Hematopoietic multipotent progenitor cell treated with erythropoietin and hydrocortisone succinate and interleukin-3 and kit ligand, for 8 days (in vitro differentiated cells): ENCODE measurements around the gene LHPP.
"Not testable (repeated sequence)": the region's sequence is repeated elsewhere in the genome, so short reads cannot be mapped to it uniquely, and the experiment has no call there.

Experiments used
- DNase-seq: peaks from one replicate; pipeline ENCODE4 v3.0.0-alpha.2; 2015

LHPP gene

GRCh38 chr10:124598196-124598595 is 136.6 kb downstream of the LHPP start:
- DNase-seq: no peak

- DNase-seq: no peak
These were observed 137.4 kb downstream of the LHPP start for GRCh38 chr10:124598773-124599587.

GRCh38 chr10:124599588-124600050 is 138.0 kb downstream of the LHPP start:
- DNase-seq: no peak

GRCh38 chr10:124600051-124600880 is 138.6 kb downstream of the LHPP start:
- DNase-seq: no peak

- no peak for DNase-seq
These were observed 139.4 kb downstream of the LHPP start for GRCh38 chr10:124601016-124601415.

- DNase-seq: no peak
These were observed 140.0 kb downstream of the LHPP start for GRCh38 chr10:124601431-124602120.

- no peak for DNase-seq
These were observed 140.5 kb downstream of the LHPP start for GRCh38 chr10:124602121-124602561.

- no peak for DNase-seq
These were observed 141.2 kb downstream of the LHPP start for GRCh38 chr10:124602646-124603365.

- DNase-seq: no peak
These were observed 142.0 kb downstream of the LHPP start for GRCh38 chr10:124603376-124604213.

GRCh38 chr10:124604214-124605000 is 142.8 kb downstream of the LHPP start:
- DNase-seq: no peak

GRCh38 chr10:124605001-124605370 is 143.4 kb downstream of the LHPP start:
- no peak for DNase-seq

GRCh38 chr10:124605481-124605855 is 143.8 kb downstream of the LHPP start:
- DNase-seq: no peak

GRCh38 chr10:124605856-124606812 is 144.5 kb downstream of the LHPP start:
- no peak for DNase-seq

- no peak for DNase-seq
These were observed 145.2 kb downstream of the LHPP start for GRCh38 chr10:124606822-124607221.

- no peak for DNase-seq
These were observed 146.1 kb downstream of the LHPP start for GRCh38 chr10:124607693-124608092.

- DNase-seq: no peak
These were observed 146.6 kb downstream of the LHPP start for GRCh38 chr10:124608093-124608721.

- no peak for DNase-seq
These were observed 148.1 kb downstream of the LHPP start for GRCh38 chr10:124609698-124610097.

GRCh38 chr10:124610186-124610585 is 148.6 kb downstream of the LHPP start:
- not testable (repeated sequence) for DNase-seq

- not testable (repeated sequence) for DNase-seq
These were observed 149.2 kb downstream of the LHPP start for GRCh38 chr10:124610851-124611250.
